GM12892 (cell line): Measurements from ENCODE around the gene TGFA.

Experiments
- POLR2A ChIP-seq: IDR thresholded peaks from 2 replicates; pipeline ENCODE4 v1.6.1; 2011; ENCODE audit warnings: low read depth, low read length, control low read depth
- POLR2AphosphoS5 ChIP-seq: IDR thresholded peaks from 2 replicates; pipeline ENCODE4 v1.6.1; 2011; ENCODE audit warnings: low read depth, low read length, control low read depth
- TAF1 ChIP-seq: IDR thresholded peaks from 2 replicates; pipeline ENCODE4 v1.6.1; 2011; ENCODE audit warnings: low read depth, mild to moderate bottlenecking, control low read depth, low read length, borderline replicate concordance

DNA sequence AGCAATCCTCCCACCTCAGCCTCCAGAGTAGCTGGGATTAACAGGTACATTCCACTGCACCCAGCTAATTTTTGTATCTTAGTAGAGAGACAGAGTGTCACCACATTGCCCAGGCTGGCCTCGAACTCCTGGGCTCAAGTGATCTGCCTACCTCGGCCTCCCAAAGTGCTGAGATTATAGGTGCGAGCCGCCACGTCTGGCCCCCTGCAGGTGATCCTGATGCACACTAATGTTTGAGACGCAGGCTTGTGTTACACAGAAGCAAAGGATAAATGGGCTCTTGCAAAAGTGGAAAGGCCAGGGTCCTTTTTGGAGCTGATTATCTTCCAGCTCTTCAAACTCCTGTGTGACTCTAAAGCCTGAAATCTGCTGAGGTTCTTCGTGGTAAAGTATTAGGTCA, 84.2 kb downstream of the TGFA start:
- TF ChIP-seq POLR2A (no peak), TAF1 (no peak), POLR2AphosphoS5 (no peak)
